HPDE6-E6E7 (cell line): ENCODE data around the gene PPP3R1.

Experiments
- DNase-seq: peaks from one replicate; pipeline ENCODE4 v3.0.0; 2011; ENCODE audit warnings: missing footprints; ENCODE audit errors: extremely low spot score

PPP3R1 gene

DNA sequence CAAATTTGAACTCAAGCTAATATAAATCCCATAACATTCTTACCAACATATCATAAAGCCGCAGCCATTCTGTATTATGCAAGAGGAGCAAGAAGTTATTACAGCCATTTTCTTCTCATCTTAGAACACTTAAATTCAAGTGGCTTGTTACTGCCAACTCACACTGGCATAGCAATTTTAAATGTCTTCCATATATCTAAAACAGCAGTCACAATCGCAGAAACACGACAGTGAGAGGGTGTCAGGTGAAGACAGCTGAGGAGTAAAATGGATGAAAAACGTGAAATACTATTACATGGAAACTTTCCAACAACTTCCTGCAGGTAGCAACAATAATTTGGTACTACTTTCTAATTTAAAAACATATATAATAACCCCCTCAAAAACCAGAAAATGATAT lies 17.9 kb downstream of the PPP3R1 start:
- DNase-seq = no peak

DNA sequence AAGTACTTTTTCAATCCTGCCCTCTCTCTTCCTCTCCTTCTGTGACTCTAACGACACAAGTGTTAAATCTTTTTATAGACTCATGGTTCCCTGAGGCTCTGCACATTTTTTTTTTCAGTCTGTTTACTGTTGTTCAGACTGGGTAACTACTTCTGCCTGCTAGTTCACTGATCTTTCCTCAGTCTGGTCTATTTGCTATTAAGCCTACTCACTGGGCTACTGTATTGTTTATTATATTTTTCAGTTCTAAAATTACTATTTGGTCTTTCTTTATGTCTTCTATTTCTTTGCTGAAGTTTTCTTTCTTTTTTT lies 21.3 kb downstream of the PPP3R1 start:
- DNase-seq = no peak

DNA sequence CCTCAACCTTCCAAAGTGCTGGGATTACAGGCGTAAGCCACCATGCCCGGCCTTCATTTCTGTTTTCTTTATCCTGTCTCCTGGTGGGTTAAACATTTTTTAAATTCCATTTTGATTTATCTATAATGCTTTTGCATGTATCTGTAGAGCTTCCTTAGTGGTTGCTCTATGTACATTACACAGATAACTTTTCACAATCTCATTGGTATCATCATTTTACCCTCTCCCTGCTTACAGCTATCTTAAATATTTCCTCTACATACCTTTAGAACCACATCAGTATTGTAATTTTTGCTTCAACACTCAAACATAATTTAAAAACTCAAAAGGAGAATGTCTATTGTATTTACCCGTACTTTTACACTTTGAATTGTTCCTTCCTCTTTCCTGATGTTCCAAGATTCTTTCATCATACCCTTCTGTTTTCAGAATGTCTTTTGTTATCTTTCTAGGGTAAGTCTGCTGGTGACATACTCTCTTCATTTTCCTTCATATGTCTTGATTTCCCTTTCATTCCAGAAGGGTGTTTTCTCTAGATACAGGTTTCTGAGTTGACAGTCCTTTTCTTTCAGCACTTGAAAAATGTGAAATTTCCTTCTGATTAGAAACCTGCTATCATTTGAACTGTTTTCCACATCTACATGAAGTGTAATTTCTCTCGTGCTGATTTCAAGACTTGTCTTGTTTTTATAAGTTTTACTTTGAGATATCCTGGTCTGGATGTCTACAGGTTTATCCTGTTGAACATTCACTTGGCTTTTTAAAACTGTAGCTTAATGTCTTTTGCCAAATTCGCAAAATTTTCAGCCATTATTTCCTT lies 21.9 kb downstream of the PPP3R1 start:
- no peak for DNase-seq

GRCh38 chr2:68226794-68227193 lies 25.5 kb downstream of the PPP3R1 start:
- no peak for DNase-seq

DNA sequence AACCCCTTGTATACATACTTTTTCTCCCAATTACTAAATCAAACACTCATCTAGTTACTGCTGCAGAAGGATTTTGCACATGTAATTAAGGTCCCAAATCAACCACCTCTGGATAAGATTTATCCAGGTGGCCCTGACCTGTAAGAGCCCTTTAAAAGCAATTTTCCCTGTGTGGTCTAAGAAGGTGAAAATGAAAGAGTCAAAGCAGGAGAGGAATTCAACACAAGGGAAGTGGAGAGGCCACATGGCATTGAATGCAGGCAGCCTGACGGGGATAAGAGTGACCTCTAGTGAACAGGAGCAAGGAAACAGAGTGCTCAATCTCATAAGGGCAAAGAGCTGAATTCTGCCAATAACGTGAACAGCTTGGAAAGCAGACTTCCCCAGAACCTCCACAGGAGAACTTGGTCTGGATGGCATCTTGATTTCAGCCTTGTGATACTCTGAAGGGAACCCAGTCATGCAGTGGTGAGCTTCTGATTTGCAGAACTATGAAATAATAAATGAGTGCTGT lies 27.2 kb downstream of the PPP3R1 start:
- peak; percentile 21 for DNase-seq

DNA sequence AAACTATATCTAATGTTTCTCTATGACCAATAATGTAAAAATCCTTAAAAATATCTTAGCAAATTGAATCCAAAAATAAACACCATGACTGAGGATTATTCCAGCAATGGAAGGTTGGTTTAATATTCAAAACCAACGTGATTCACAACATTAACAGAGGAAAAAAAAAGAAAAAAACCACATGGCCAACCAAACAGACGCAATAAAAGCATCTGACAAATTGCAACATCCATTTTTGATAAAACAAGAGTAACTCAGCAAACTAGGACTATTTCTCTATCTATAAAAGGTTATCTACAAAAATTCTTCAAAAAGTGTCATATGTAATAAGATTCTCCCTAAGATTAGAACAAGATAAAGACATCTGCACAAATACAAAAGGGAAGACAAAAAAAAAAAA lies 28.9 kb downstream of the PPP3R1 start:
- no peak for DNase-seq

DNA sequence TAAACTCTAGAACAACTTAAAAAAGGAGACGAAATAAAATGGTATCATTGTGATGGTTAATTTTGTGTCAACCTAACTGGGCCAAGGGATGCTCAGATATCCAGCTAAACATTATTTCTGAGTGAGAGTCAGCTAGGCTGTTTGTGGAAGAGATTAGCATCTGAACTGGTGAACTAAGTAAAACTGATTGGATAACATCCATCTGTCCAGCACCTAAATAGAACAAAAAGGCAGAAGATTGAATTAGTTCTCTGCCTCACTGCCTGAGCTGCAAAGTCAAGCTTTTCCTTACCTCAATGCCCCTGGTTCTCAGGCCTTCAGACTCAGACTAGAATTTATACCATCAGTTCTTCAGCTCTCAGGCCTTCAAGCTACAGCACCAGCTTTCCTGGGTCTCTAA lies 30.0 kb downstream of the PPP3R1 start:
- DNase-seq = no peak

DNA sequence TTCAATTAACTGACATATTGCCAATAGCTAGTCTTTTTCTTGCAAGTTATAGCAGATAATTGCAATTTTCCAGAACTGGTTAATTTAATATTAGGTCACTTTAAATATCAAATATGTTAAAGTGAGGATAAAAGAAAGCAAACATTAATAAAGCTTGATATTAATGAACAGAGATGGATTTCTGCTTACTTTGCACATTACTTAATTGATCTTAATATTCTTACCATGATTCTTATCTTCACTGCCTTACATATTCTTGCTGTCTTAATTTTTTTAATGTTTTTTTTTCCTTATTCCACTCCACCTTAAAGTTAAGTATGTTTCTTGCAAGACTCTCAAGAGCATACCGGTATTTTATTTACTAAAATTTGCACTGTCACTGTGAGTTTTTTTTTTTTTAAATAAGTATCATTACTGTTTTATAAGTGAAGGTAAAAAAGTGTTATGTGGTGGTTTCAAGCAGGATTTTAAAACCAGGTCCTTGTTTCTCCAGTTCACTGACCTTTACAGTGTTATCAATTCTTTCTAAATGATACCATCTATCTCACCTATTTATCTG lies 33.9 kb downstream of the PPP3R1 start:
- no peak for DNase-seq

GRCh38 chr2:68217729-68218128 lies 34.6 kb downstream of the PPP3R1 start:
- DNase-seq = no peak

DNA sequence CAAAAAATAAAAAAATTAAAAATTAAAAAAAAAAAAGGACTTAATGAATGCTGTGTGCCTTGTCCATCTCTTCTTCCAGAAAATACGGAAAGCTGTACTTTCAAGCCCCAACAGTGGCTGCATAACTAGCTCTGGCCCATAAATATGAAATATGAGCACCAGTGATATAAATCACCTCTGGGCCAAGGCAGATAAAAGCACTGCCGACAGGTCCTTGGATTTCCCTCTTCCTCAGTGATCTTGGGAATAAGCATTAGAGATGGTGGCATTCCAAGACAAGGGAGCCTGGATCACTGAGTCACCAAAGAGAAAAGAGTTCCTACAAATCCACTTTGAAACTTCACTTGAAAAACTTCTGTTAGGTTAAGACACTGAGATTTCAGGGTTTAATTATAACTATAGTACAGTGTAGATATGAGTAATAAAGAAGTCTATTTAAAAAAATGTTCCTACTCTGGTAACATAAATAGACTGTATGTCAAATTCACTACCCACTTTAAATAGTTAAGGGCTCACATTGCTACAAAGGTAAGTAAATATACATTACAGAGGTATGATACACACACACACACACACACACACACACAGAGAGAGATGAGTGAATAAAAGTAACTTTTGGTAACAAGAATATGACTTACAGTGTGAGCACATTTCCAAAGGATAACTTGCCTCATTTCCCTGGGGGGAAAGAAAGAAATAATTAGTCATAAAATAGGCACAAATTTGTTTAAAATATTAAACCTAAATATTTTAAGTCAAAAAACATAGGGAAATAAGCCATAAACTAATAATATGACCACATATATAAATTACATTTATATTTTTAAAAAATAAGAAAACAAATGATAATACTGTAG lies 35.6 kb downstream of the PPP3R1 start:
- no peak for DNase-seq

DNA sequence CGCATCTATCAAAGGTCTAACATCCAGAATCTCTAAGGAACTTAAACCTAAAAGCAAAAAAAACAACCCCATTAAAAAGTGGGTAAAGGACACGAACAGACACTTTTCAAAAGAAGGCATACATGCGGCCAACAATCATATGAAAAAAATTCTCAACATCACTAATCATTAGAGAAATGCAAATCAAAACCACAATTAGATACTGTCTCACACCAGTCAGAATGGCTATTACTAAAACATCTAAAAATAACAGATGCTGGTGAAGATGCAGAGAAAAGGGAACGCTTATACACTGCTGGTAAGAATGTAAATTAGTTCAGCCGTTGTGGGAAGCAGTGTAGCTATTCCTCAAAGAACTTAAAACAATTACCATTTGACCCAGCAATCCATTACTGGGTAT lies 38.0 kb downstream of the PPP3R1 start:
- DNase-seq = no peak

DNA sequence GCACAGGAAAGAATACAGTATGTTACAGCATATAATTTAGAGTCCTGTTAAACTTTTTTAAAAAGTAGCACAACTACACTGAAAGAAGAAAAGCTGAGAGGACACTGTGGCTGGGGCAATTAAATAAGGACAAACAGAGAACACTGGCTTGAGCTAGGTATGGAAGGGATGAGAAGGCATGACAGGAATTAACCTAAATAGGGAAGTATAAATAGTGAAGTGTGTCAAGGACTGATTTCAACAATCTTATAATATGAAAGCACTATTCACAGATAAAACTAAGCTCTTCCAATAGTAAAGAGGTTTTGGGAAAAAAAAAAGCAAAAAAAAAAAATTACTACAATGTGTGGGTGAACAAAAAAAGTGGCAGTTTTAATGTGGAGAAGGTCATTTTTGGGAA lies 45.5 kb downstream of the PPP3R1 start:
- DNase-seq = no peak

DNA sequence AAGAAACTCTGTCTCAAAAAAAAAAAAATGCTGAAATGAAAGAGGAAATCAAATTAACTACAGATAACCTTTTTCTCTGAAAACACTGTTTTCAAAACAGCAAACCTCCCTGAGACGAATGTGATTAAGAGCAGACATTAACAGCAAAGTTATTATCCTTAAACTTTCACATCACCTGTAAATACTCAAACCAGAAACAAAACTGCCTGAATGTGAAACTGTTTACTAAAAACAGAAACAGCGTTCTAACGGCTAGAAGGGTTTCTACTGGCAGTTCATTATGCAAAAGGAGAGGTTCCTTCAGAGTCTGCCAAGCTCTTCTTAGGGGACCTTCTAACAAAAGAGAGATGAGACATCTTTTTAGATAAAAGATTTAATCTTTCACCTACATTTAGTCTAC lies 48.7 kb downstream of the PPP3R1 start:
- no peak for DNase-seq

DNA sequence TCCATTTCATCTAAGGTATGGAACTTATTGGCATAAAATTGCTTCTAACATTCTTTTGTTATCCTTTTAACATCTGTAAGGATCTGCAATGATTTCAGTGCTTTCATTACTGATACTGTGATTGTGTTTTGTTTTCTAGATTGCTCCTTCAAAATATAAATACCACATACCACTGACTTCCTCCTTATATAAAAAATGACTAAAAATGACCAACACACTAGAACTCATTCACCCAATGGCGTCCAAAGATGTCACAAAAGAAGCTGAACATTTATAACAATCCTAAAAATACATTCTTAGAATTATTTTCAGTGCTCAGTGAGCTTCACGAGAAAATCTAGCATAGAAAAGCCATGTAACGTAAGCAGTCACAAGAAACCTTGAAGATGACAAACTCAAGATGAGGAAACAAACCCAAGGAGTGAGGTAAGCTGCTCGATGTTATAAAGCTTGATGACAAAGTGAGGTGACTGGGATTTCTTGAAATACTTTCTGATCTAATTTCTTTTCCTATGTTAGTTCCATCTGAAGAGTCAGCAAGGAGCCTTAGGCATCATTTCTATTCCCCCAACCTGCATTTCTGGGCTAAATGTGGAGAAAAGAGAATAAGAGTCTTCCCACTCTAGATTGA lies 52.1 kb downstream of the PPP3R1 start:
- DNase-seq = no peak

GRCh38 chr2:68196120-68196716 lies 56.1 kb downstream of the PPP3R1 start:
- DNase-seq = no peak

- DNase-seq = no peak
Measured at GRCh38 chr2:68195096-68195495, 57.2 kb downstream of the PPP3R1 start.

DNA sequence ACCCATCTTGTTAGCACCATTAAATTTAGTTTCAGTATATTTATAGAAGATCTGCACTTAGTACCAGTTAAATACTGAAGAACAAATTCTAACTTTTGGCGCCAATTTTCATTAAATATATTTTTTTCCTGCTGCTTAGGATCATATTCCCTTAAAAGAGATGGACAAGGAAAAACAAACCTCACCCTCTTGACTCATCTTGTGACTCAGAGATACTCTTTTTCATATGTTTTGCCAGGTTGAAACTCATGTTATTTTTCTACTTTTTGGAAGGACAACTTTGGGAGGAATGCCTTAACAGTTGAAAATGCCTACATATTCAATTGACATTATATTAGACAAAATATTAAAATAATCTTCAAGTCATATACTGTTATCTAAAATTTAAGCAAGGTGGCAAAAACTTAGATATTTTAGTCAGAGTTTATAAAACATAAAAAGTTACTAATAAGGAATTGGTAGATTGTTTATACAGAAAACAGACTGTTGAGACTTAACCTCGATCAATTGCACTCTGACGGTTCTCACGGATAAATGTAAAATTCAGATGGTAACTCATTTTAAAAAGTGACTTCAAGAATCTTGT lies 58.5 kb downstream of the PPP3R1 start:
- DNase-seq = peak; percentile 12

DNA sequence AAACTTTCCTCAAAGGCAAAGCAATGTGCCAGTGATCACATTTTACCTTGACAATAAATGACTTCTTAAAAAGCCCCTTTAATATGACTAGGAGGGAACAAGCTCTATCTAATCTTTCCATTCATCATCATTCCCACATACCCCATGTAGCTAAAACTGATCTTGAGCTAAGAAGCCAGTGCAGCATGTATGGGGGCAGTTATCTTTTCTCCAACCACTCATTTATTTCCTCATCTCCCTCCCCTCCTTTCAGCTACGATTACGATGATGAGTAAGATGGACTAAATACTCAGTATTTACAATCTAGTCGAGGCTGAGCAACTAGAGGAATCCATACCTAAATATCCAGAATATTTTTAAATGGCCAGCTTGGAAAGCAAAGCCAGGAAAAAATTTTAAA lies 59.2 kb downstream of the PPP3R1 start:
- no peak for DNase-seq

DNA sequence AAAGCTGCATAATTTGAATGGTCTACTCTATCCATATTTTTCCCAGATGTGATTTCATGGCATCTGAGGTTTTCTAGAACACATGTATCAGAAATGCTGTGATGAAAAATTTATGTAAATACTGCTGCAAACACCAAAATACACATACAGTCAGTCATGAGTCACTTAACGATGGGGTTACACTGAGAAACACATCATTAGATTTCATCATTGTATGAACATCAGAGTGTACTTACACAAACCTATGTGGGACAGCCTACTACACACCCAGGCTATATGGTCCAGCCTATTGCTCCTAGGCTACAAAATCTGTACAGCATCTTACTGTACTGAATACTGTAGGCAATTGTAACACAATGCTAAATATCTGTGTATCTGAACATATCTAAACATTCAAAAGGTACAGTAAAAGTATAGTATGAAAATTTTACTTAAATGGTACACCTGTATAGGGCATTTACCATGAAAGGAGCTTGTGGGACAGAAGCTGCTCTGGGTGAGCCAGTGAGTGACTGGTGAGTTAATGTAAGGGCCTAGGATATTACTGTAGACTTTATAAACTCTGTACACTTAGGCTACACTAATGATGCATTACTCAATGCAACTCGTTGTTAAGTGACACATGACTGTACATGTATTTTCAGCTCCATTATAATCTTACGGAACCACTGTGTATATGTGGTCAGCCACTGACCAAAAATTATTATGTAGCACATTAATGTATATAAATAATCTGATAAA lies 61.2 kb downstream of the PPP3R1 start:
- peak; percentile 17 for DNase-seq

DNA sequence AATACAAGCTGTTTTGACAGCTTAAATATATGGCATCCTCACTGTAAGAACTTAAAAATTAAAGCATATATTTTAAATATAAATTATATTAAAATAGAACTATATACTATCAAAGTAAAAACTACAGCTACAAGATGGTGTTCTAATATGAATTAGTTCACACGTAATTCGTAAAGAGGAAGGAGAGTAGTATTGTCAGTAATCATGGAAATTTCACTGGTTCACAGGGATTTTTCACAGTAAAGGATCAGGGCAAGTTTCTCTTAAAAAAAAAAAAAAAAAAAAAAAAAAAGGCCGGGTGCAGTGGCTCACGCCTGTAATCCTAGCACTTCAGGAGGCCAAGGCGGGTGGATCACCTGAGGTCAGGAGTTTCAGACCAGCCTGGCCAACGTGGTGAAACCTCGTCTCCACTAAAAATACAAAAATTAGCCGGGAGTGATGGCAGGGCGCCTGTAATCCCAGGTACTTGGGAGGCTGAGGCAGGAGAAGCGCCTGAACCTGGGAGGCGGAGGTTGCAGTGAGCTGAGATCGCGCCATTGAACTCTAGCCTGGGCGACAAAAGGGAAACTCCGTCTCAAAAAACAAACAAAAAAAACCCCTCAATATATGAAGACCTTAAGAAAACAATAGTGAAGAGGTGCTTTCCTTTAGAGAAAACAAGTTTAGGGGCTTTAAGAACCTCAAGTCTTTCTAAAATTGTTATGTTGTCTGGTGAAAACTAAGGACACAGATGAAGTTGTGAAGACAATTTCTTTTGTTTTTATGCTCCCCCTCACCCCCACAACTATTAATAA lies 62.1 kb downstream of the PPP3R1 start:
- no peak for DNase-seq
